ENCODE data around the gene PPM1H. TPM values are rescaled to one million over a fixed set of nuclear protein-coding genes. Genes with fewer than 3 reads are reported as not detected.

The PPM1H gene
- total and polyA plus RNA-seq, 8 donors, result 0.29 to 12.5 (median 3.7) TPM

- Histone ChIP-seq H3K27me3 (no peaks in the 10 kb centered on the region), H3K36me3 (no peaks in the 10 kb centered on the region), H3K4me3 (no peak overlapping the region), H3K9me3 (no peaks in the 10 kb centered on the region), H3K27ac (no peak overlapping the region), H3K4me1 (peaks cover 0 to 7% (median 0%) of the 10 kb centered on the region in 4 donors)
- DNase-seq, result no peak
- WGBS, 5 donors, result 72 to 91% (median 79%) methylated on average over 2 of the region's 2 CpGs
- intact Hi-C loops (cut with DNase I; ENCODE audit: low total_unique reads), result no loop called here
- TF ChIP-seq EP300 (IDR thresholded peaks at IDR 0.05) (no peak), POLR2AphosphoS5 (IDR thresholded peaks at IDR 0.05) (no peak), CTCF (IDR thresholded peaks at IDR 0.05) (no peak), POLR2A (IDR thresholded peaks at IDR 0.05) (no peak)
These were observed 183.2 kb downstream of the PPM1H start for GRCh38 chr12:62751810-62752155.

- intact Hi-C loops (cut with DNase I; ENCODE audit: low total_unique reads), result no loop called here
- Histone ChIP-seq H3K36me3 (no peaks in the 10 kb centered on the region), H3K4me1 (peaks cover 0 to 7% (median 0%) of the 10 kb centered on the region in 4 donors), H3K9me3 (no peaks in the 10 kb centered on the region), H3K27ac (no peak overlapping the region), H3K4me3 (no peak overlapping the region), H3K27me3 (no peaks in the 10 kb centered on the region)
- TF ChIP-seq CTCF (IDR thresholded peaks at IDR 0.05), result no peak
- no peak for TF ChIP-seq EP300 (IDR thresholded peaks at IDR 0.05)
- TF ChIP-seq POLR2A (IDR thresholded peaks at IDR 0.05), result no peak
- TF ChIP-seq POLR2AphosphoS5 (IDR thresholded peaks at IDR 0.05), result no peak
- WGBS, 5 donors, result 55 to 63% (median 62%) methylated on average over 10 of the region's 10 CpGs
- peak in 1 of 2 donors; percentile 42 for DNase-seq
These were observed 183.8 kb downstream of the PPM1H start for GRCh38 chr12:62750941-62751809.

GRCh38 chr12:62749586-62749985, 185.4 kb downstream of the PPM1H start:
- DNase-seq, result no peak
- Histone ChIP-seq H3K4me3 (no peak overlapping the region), H3K27ac (no peak overlapping the region), H3K36me3 (no peaks in the 10 kb centered on the region), H3K4me1 (peaks cover 0 to 7% (median 0%) of the 10 kb centered on the region in 4 donors), H3K27me3 (no peaks in the 10 kb centered on the region), H3K9me3 (no peaks in the 10 kb centered on the region)
- 86 to 96% (median 88%) methylated on average over 1 of the region's 1 CpG for WGBS, 5 donors
- TF ChIP-seq POLR2A (IDR thresholded peaks at IDR 0.05) (no peak), CTCF (IDR thresholded peaks at IDR 0.05) (no peak)
- intact Hi-C loops (cut with DNase I; ENCODE audit: low total_unique reads), result no loop called here

- no peaks in the 10 kb centered on the region for H3K36me3 ChIP-seq
- peaks cover 0 to 7% (median 0%) of the 10 kb centered on the region in 4 donors for H3K4me1 ChIP-seq
- no peak for DNase-seq
- no peaks in the 10 kb centered on the region for H3K27me3 ChIP-seq
- no peak overlapping the region for H3K4me3 ChIP-seq
- WGBS, 5 donors, result 93 to 98% (median 95%) methylated on average over 4 of the region's 4 CpGs
- no peak overlapping the region for H3K27ac ChIP-seq
- intact Hi-C loops (cut with DNase I; ENCODE audit: low total_unique reads), result no loop called here
- no peaks in the 10 kb centered on the region for H3K9me3 ChIP-seq
- TF ChIP-seq EP300 (IDR thresholded peaks at IDR 0.05), result no peak
- no peak for TF ChIP-seq POLR2AphosphoS5 (IDR thresholded peaks at IDR 0.05)
- TF ChIP-seq CTCF (IDR thresholded peaks at IDR 0.05), result no peak
- no peak for TF ChIP-seq POLR2A (IDR thresholded peaks at IDR 0.05)
These were observed 185.9 kb downstream of the PPM1H start for GRCh38 chr12:62748941-62749468.

Measured in stomach (tissue), 9 donors.